GM18505 (cell line): Measurements from ENCODE around the gene ASB13.

Source experiments
- ATAC-seq: cut with Tn5 transposase; IDR thresholded peaks from one replicate; pipeline ENCODE4 v1.9.1; 2021; ENCODE audit not compliant: unreplicated experiment
- POLR2A ChIP-seq: IDR thresholded peaks from 4 replicates; pipeline ENCODE4 v1.6.1; 2011; ENCODE audit warnings: borderline replicate concordance; ENCODE audit not compliant: insufficient read depth, insufficient read length; ENCODE audit errors: extremely low read depth

ASB13 gene

GRCh38 chr10:5649746-5650145 is 16.6 kb downstream of the ASB13 start:
- TF ChIP-seq POLR2A: no peak
- ATAC-seq: no peak

- ATAC-seq: no peak
- no peak for TF ChIP-seq POLR2A
These were observed 17.6 kb downstream of the ASB13 start for GRCh38 chr10:5648494-5649457.

- ATAC-seq: no peak
- TF ChIP-seq POLR2A: no peak
These were observed 18.7 kb downstream of the ASB13 start for GRCh38 chr10:5647507-5648240.

- TF ChIP-seq POLR2A: no peak
- no peak for ATAC-seq
These were observed 20.3 kb downstream of the ASB13 start for GRCh38 chr10:5645944-5646617.

GRCh38 chr10:5645375-5645774 is 21.0 kb downstream of the ASB13 start:
- no peak for ATAC-seq
- TF ChIP-seq POLR2A: no peak

- no peak for ATAC-seq
- no peak for TF ChIP-seq POLR2A
These were observed 21.5 kb downstream of the ASB13 start for GRCh38 chr10:5644930-5645329.

- no peak for TF ChIP-seq POLR2A
- no peak for ATAC-seq
These were observed 22.9 kb downstream of the ASB13 start for GRCh38 chr10:5643346-5644067.

GRCh38 chr10:5641501-5641900 is 24.9 kb downstream of the ASB13 start:
- no peak for ATAC-seq
- no peak for TF ChIP-seq POLR2A

- TF ChIP-seq POLR2A: no peak
- ATAC-seq: no peak
These were observed 25.9 kb downstream of the ASB13 start for GRCh38 chr10:5640501-5640900.

GRCh38 chr10:5640036-5640435 is 26.4 kb downstream of the ASB13 start:
- ATAC-seq: no peak
- no peak for TF ChIP-seq POLR2A

GRCh38 chr10:5639066-5639465 is 27.3 kb downstream of the ASB13 start:
- no peak for ATAC-seq
- TF ChIP-seq POLR2A: no peak

- no peak for ATAC-seq
- no peak for TF ChIP-seq POLR2A
These were observed 27.9 kb downstream of the ASB13 start for GRCh38 chr10:5638494-5638893.

- no peak for TF ChIP-seq POLR2A
- no peak for ATAC-seq
These were observed 31.5 kb downstream of the ASB13 start for GRCh38 chr10:5634918-5635317.
